Stimulated activated CD4-positive, alpha-beta T cell treated with anti-CD3 and anti-CD28 coated beads, Interleukin-15, amount 100 ng/mL, for 48 hours (primary cell): ENCODE data around the gene VPS33B.
A peak's percentile ranks its signal among the peaks of the same experiment; 100 is the strongest.

ENCODE experiments used
- DNase-seq, 2 donors: peaks; one replicate each; pipeline ENCODE4 v3.0.0-alpha.2; 2020; ENCODE audit warnings: low read depth in 2 of 2

Gene VPS33B

DNA sequence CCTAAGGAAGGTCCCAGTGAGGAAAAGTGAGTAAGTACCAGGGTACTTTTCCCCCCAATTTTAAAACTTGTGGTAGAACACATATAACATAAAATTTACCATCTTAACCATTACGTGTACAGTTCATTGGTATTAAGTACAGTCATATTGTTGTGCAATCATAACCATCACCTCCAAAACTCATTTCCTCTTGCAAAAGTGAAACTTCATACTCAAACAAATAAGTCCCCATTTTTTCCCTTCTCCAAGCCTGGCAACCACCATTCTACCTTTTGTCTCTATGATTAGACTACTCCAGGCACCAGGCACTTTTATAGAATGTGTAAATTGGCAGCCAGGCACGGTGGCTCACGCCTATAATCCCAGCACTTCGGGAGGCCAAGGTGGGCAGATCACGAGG lies 40.3 kb downstream of the VPS33B start:
- no peak for DNase-seq

DNA sequence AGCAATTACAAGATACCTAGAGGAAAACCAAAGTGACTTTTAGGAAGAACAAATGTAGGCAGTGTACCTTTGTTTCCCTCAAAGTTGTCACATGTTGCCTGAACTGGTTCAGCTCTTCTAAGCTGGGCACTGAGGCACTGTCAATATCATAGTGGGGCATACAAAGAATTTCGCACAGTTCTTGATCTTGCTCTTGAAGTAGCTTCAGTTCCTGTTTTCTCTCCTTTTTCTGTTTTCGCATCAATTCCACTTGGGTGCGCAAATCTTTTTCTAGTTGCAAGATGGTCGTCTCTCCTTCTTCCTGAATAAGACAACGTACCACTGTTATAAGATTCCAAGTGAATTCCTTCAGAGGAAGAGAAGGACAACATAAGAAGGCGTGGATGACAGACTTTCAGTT lies 40.7 kb downstream of the VPS33B start:
- DNase-seq: no peak

- no peak for DNase-seq
Measured at GRCh38 chr15:90979582-90979981, 42.8 kb downstream of the VPS33B start.

GRCh38 chr15:90974216-90974615 lies 48.2 kb downstream of the VPS33B start:
- DNase-seq: no peak

GRCh38 chr15:90972133-90972532 lies 50.3 kb downstream of the VPS33B start:
- DNase-seq: no peak

DNA sequence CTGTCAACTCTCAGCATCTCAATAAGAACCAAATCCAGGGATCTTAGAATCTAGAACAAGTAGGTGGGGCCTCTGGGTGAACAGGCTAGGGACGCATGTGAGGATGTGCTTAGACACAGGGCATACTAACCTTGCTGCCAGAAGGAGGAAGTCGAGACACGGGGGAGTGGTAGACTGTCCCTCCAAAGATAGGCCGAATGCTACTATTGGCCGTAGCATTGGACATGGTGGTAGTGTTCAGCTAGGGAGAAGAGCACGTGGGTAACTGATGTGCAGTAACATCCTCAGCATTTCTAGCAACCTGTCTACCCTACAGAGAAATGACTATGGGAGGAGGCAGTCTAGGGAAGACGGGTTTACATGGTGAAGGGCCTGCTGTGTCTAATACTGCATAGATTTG lies 52.1 kb downstream of the VPS33B start:
- DNase-seq: no peak

- no peak for DNase-seq
Measured at GRCh38 chr15:90968434-90968833, 54.0 kb downstream of the VPS33B start.

DNA sequence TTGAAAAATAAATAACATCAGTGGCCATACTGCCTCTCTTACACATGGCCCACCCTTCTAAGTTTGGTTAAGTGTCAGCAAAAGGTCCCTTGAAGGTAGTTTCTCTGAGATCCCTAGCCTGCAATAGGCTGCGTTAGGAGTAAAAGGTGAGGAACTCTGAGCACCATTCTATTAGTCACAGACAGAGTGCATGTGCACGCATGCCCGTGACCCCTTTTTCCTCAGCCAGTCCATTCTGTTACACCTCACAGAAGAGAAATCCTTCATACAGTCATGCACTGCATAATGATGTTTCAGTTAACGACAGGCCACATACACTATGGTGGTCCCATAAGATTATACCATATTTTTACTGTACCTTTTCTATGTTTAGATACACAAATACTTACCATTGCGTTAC lies 55.2 kb downstream of the VPS33B start:
- DNase-seq: no peak

DNA sequence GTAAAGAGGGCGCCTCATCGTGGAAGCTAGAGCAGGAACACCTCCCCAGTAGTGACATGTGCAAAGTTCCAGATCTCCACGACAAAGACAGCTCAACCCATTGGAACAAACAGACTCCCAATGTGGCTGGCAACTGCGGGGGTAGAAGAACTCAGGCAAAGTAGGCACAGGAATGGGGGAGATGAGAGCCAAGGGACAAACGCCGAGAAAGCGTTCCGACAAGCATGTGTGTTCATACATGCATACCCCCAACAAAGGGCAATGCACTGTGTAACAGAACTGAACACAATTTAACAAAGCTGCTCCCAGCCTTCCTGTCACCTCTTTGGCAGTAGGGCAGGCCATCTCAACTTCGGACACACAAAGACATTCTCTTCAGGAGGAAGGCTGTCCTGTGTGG lies 56.1 kb downstream of the VPS33B start:
- no peak for DNase-seq

GRCh38 chr15:90962021-90962420 lies 60.4 kb downstream of the VPS33B start:
- no peak for DNase-seq

GRCh38 chr15:90960298-90961091 lies 61.9 kb downstream of the VPS33B start:
- DNase-seq: no peak

DNA sequence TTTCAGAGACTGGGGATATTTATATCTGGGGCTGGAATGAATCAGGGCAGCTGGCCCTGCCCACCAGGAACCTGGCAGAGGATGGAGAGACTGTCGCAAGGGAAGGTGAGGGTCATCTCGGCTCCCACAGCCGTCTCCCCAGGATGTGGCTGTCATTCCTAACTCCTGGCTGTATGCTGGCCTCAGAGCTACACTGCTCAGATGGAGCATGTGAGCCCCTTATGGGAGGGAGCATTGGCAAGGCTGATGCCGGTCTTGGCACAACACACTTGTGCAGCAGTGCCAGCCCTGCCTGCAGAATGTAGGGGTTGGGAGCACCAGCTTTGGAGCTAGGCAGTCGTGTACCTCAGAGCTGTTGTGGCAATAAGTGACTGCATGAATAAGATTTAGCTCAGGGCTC lies 62.5 kb downstream of the VPS33B start:
- no peak for DNase-seq

GRCh38 chr15:90959028-90959595 lies 63.3 kb downstream of the VPS33B start:
- no peak for DNase-seq

- DNase-seq: no peak
Measured at GRCh38 chr15:90957791-90958190, 64.6 kb downstream of the VPS33B start.

- no peak for DNase-seq
Measured at GRCh38 chr15:90957031-90957790, 65.2 kb downstream of the VPS33B start.

GRCh38 chr15:90956274-90957030 lies 65.9 kb downstream of the VPS33B start:
- DNase-seq: peak in 1 of 2 donors; percentile 52

DNA sequence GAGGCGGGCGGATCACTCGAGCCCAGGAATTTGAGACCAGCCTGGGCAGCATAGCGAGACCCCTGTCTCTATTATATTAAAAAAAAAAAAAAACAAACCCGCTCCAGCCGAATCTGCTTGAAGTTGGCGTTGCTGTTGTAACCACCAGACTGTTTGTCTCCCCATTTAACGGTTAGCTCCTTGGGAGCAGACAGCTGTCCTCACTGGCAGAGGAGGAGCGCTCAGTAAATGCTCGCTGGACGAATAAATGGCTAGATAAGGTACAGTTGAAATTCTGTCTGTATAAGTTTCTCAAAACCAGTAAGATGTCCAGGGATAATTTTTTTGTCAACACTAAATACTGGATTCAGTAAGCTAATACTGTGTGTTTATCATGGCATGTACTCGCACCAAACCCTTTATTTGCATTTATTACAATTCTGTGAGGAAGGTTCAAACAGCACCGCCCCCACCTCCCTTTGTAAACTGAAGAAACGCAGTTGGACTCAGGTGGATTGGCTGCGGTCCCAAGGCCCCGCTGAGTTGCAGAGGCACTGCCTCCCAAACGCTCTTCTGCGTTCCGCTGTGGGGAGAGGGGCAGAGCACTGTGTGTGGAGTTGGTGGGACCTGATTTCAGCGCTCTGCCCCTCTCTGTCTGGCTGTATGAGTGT lies 66.6 kb downstream of the VPS33B start:
- DNase-seq: no peak

DNA sequence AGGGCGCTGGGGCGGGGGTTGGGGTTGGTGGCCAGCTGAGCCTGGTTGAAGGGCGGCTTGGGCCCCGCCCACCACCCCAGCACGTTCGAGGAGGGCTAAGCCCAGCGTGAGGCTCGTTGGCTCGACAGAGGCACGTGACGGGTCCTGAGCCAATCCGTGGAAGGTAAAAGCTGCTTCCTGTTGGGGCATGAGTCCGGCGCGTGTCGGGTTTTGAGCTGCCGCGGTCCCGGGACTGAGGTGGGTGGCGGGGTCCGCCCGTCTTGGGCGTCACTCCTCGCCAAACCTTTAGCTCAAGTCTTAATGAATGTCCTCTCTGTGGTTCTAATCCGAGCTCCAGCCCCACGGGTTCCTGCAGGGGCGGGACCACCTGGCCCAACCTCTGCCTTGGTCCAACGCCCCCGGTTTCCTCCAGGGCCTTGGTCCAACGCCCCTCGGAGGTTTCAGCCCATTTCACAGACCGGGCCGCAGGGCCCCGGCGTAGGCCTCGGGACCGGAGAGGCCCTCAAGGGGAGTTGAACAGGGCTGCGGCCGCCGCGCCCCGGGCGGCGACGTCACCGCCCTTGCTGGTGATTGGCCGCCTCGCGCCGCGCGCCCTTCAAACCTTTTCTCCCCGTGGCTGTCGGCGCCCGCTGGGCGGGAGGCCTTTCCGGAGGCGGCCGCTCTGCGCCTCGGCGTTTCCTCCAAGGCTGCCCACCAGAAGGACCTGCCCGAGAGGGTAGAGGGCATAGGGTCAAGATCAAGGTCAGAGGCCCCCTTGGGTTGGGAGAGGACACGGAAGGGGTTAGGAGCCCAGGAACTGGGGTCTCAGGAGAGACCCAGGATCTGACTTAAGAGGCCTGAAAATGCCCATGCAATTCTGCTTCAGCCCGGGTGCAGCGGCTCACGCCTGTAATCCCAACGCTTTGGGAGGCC lies 67.4 kb downstream of the VPS33B start, which contains the start of gene RCCD1:
RCCD1 (plus strand) TSS at position 173 of the 912 bp plus-strand sequence. CDS start 1,851 bp downstream, outside the sequence.
- peak; percentile 90 to 91 for DNase-seq

GRCh38 chr15:90953947-90954711 lies 68.3 kb downstream of the VPS33B start:
- DNase-seq: no peak
